ENCODE data around the gene JAZF1.

The JAZF1 gene

DNA sequence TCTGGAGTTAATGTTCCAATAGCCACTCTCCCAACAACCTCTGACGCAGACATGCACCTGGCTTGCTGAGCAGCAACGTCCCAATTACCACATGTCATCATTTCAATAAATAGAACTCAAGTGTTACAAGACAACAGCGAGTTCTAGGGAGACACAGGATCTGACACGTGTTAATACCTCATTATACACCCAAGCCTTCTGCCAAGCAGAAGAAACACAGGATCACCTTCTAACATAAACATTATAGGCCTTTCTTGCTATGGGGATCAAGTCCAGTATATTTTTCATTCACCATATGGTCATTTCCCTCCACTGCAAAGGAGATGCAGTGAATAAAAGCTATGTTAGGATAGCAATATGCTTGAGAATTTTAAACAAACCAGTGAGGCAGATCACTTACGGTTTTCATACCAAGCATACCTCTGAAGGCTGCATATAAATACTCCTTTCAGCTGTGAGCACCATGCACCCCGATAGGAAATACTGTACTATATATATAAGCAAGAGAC is 74.2 kb downstream of the JAZF1 start:
- DNase-seq (ENCODE audit: low spot score): peak; percentile 16

DNA sequence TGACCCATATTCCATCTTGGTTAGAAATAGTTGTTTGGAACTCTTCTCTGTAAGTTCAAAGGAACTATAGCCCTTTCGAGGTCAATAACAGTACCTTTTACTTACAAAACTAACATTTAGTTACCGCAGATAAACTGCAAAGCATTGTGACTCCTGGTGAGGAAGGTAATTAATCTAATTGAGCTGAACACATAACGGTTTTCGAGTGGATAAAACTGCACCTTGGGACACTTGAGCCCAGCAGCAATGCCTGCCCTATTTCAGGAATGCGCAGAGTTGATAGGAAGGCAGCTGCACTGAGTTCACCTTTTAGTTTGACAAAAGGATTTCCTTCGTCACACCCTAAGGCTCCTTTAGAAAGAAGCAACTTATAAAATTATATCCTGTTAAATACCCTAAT is 75.4 kb downstream of the JAZF1 start:
- no peak for DNase-seq (ENCODE audit: low spot score)

DNA sequence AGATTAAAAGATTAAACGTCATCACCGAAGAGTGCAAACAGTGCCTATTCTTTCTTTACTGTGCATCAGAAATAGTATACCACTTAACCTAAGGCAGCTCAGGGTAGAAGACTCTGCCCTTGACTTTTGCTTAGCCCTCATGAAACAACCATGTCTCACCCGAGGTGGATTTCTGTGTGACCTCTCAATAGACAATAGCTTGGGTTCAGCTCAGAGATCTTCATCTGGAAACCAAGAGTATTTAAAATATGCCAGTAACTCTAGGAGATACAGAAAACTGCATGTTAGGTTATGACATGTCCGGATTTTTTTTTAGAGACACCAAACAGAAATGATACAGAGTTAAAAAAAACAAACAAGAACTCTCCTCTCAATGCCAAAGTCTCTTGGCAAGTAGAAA is 75.8 kb downstream of the JAZF1 start:
- DNase-seq (ENCODE audit: low spot score): no peak

DNA sequence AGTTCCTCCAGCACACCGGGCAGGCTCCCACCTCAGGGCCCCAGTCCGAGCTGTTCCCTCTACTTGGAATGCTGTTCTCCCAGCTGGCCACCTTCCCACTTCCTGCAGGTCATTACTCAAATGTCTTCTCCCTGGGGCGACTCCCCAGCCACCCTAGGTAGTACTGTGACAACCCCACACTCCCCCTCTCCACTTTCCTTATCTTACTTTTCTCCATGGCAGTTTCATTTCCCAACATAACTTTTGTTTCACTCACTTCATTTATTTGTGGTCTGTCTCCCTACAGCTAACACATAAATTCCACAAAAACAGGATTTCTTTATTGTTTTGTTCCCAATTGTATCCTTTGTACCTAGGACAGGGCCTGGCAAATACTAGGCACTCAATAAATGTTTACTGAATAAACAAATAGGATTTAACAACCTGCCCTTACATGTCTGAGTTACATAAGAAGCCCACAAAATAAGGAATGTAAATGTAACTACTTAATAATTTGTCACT is 76.5 kb downstream of the JAZF1 start:
- peak; percentile 13 for DNase-seq (ENCODE audit: low spot score)

DNA sequence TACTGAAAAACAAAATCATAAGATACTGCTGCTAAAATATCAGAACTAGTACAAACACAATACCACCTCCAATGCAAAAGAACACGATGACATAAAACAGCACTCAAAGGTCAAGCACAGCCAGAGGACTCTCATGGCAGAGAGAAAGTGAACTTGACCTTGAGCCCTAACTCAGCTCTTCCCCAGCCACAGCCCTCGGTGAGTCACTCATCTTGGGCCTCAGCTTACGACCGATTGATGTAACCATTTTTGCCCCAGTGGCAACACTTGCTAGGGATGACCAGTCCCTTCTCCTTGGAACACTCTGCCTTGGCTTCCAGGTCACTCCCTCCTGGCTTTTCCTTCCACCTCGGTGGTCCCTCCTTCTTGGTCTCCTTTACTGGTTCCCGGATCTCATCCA is 77.8 kb downstream of the JAZF1 start:
- DNase-seq (ENCODE audit: low spot score): peak; percentile 31

DNA sequence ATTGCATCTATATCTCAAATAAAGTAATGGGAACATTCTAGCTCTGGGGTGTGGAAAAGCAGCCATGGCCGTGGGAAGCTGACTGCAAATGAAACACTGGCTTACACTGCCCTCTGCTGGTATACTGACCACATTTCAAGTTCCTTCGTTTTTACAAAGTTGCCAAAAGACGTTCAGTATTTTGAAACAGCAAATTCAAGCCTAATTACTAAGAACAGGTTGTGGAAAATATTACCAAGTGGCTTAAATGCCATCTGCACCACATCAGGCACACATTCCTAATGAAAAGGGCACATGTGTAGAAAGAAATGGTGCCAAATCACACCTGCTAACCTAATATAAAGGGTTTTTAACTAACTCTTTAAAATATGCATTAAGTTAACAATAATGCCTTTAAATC is 83.9 kb downstream of the JAZF1 start:
- peak; percentile 59 for DNase-seq (ENCODE audit: low spot score)

DNA sequence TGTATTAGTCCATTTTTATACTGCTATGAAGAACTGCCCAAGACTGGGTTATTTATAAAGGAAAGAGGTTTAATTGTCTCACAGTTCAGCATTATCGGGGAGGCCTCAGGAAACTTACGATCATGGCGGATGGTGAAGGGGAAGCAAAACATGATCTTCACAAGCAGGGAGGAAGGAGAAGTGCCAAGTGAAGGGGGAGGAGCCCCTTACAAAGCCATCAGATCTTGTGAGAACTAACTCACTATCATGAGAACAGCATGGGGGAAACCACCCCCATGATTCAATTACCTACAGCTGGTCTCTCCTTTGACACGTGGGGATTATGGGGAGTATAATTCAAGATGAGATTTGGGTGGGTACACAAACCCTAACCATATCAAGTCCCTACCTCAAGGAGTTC is 85.4 kb downstream of the JAZF1 start:
- no peak for DNase-seq (ENCODE audit: low spot score)

DNA sequence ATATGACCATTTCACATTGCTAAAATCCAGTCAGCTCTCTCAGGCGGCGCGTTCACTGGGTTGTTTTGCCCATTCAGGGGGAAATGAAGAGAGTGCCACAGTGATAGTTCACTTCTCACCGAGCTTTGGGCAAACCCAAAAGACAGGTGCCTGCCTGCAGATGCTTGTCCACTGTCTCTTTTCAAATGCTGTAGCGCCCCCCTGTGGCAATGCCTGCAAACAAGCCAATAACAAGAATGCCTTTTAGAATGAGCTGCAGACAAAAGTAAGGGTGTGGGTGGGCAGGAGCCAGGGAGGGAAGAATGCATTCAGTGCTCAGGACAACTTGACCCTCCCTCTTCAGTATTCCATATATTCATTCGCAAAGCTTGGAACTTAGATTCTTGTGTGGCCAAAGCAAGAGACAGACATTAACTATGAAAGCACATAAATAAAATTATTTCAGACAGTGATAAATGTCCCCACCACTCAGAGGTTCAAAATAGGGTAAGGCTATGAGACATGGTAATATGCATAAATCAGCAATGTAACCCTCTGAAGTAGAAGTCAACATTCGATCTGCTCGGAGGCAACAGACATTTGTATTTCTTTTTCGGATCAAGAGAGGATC is 86.9 kb downstream of the JAZF1 start:
- peak; percentile 71 for DNase-seq (ENCODE audit: low spot score)

DNA sequence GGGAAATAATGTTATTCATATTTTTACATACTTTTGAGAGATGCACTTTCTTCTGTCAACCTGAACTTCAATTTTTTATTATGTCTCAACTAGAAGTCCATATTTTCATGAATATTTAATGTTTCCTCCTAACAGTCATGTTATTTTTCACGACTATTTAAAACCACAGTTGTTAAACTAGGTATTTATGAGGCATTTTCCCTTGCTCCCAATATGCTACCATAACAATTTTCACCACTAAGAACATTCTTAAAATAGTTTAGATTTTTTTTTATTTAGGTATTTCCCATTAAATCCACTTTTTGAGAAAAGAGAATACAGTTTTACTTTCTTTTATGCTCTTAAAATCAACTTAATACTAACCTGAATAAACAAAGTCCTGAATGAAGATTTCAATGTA is 89.4 kb downstream of the JAZF1 start:
- no peak for DNase-seq (ENCODE audit: low spot score)

DNA sequence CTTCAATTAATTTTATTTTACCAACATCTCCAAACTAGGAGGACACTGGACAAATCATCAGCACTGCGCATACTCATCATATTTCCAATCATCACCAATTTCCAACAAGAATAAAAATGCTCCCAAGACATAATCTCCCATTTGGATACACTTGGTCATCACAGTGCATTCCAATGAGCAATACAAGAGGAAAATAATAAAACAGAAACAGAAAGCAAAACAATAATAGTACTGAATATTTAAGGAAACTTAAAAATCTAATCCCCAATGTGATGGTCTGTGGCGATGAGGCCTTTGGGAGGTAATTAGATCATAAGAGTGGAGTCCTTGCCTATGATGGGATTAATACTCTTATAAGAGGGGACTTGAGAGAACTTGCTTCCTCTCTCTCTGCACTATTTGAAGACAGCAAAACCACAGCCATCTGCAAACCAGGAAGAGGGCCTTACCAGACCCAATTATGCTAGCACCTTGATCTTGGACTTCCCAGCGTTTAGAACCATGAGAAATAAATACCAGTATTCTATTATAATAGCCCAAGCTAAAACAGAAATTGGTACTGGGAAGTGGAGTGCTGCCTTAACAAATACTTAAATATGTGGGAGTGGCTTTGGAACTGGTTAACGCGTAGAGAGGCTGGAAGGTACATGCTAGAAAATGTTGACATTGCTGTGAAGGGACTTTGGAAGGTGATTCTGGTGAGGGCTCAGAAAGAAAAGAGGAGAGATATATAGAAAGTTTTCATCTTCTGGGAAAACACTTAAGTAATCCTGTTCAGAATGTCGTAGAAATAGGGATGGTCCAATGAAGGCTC is 91.5 kb downstream of the JAZF1 start:
- DNase-seq (ENCODE audit: low spot score): no peak

DNA sequence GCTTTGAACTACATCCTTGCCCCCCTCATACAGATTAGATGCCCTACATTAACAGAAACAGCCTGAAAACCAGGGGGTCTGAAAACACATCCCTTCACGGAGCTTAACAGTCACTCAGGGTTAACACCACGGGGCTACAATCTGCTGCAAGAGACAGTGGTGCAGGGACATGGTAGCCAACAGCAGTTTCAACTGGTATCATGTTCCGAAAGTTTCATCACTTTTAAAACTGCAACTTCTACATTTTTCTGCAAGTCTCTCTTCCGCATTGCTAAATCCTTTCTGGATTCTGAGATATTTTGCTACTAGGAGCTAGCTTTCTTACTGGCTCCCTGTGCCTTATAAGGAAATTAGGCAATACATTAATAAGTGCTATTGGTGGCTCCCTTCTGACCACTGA is 92.6 kb downstream of the JAZF1 start:
- no peak for DNase-seq (ENCODE audit: low spot score)

DNA sequence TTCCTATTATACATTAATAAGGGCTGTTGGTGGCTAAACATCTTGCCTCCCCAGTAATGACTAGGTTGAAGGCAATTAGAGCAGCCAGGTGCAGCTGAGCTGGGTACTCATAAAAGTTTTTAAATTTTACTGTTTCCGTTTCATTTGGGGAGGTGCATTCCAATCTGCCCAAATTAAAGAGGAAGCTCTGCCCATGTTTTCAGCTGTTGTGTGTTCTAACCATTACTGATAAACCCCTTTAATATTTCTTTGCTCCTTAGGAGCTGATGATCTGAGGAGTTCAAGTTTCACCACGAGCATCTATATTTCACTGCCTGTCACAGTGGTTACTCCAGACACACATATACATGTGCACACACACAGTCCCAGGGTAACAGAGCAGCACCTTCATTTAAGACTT is 94.4 kb downstream of the JAZF1 start:
- DNase-seq (ENCODE audit: low spot score): no peak

DNA sequence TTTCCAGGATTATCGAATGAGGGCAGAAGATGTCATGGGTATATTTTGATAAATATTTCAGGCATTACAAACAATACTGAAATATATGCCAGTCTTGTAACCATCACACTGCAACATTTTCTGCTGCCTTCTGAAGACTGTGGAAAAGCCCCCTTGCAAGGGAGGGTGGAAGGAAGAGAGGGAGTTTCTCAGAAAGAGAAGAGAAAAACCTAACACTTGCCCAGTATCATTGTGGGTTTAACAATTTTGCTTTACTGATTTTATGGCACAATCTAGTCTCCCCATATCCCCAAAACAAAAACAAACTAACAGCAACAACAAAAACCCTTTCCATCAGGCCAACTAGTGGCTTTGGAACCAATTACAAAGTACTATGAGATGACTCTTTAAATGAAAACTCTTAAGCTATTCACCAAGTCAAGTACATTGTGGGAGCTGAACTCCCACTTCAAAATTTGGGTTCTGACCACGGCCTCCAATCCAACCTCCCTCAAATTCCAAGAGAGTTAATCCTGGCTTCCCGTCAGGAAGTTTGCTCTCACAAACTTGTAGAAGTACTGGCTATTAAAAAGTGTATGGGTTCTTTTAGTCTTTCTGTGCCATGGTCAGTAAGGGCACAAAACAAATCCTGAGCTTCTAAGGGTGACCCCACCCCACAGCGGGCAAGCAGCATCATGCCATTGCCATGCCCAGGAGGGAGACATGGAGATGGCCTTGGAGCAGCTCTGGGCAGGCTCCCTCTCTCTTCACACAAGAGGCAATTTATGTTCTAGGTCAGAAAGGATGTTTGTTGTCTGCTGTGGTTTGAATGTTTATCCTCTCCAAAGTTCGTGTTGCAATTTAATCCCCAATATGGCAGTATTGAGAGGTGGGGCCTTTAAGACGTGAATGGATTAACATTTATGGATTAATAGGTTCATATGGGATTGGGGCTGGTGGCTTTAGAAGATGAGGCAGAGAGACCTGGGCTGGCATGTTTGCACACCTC is 96.3 kb downstream of the JAZF1 start:
- DNase-seq (ENCODE audit: low spot score): no peak

DNA sequence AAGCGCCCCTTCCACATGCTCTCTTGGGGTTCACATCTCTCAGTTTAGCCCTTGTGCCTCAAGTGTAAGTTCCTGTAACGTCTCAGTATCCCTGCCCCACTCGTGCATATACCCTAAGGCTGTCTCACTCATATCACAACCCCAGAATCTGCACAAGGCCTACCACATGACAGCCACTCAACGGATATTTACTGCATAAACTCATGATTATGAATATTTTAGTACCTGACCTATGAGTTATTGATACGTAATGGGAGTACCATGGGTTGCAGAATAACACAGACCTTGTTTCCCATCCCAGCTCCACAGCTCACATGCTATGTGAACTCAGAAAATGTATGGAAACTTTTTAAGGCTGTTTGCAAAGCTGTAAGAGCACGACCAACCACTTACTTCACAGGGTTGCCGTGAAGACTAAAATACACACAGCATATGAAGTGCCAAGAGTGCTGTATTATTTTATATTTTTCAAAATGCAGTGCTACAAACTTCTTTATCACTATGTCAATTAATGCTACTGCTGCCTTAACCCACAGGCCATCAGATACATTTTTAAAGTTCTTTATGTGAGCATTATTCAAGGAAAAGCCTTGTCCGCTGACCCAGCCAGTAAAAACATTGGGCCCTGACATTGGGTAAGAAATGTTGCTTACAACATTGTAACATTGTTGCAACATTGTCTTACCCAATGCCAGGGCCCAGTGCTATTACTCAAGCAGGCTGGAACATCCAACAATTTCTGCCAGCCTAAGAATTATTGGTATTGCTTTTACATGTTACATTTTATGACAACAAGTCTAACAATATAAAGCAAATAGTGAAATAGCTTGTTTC is 97.2 kb downstream of the JAZF1 start:
- no peak for DNase-seq (ENCODE audit: low spot score)

DNA sequence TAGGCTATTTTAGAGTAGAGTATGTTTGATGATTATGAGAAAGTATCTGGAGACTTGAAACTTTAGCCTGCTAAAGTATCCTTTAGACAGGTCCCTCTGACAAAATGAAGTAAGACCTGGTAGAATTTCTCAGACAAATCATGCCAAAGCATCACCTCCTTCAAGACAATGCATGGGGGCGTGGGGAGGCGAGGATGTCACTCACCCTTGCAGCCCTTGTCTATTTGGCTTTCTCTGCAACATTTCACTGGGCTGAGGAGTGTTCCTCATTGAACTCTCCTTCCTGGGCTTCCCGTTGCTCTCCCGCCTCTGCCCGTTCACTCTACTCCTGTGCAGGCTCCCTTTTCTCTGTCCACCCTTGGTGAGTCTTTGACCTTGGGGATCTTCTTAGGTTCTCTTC is 98.5 kb downstream of the JAZF1 start:
- no peak for DNase-seq (ENCODE audit: low spot score)

DNA sequence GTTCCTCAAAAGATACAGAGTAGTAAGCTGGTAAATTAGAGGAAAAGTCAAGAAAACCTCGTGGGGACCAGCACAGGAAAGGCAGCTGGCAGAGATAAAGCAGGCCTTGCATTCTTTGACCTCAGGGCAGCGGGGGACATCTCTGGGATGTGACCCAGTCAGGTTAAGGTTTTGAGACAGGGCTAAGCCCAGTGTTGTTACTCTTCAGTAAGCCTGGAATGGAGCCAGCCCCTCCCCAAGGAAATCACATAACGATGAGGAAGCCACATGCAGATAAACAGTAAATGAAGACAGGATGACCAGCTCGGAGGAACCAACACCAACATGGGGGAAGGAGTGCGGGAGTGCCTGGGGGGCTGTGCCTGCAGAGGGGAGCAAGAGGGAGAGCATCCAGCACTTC is 99.6 kb downstream of the JAZF1 start:
- DNase-seq (ENCODE audit: low spot score): peak; percentile 20

DNA sequence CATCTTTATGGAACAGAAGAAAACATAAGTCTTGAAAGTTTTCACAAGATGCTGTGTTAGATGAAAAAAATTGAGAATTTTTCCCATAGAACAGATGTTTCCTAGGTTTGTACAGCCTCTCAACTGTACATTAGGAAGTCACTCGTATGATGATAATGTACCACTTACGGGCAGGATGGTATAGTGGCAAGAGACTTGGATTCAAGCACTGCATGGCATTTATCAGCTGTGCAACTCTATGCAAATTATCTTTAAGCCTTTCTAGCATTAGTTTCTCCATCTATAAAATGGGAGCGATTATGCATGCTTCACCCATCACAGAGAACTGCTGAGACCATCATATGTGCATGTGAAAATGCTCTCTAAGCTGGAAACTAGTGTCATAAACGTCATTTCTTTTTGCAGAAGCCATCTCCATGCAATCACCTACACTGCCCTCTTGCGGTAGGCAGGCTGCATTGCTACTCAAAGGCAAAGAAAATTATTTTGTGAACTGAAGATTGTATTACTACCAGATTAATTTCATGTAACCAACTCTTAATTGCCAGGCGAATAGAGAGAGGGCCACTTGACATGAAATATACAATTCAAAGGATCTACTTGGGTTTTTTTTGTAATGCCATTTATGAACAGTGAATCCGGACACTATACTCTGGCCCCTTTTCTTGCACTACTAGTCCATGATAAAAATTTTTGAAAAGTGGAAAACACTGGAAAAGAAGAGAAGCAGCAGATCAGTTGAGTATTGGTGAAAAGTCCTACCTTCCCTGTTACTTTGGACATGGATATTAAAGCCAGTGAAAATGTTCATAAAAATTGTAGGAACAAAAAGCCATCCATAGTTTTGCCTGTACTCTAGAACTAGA is 102.3 kb downstream of the JAZF1 start:
- DNase-seq (ENCODE audit: low spot score): peak; percentile 55

DNA sequence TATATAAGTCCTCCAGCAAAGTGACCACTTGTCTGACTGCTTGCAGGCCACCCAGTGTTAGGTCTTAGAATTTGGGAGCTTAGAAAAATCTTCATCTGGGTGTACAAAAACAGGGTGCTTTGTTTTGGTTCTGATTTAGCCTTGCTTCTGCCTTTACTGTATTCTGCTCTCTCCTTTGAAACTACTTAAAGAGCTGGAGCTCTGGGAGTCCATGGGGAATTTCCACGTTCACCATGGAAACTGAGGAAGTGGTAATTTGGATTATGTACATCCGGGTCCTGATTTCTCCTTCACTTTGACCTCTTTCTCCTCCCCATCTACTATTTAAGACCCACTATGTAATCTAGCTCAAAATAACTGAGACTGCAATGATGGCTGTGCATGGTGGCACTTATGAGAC is 103.0 kb downstream of the JAZF1 start:
- no peak for DNase-seq (ENCODE audit: low spot score)

DNA sequence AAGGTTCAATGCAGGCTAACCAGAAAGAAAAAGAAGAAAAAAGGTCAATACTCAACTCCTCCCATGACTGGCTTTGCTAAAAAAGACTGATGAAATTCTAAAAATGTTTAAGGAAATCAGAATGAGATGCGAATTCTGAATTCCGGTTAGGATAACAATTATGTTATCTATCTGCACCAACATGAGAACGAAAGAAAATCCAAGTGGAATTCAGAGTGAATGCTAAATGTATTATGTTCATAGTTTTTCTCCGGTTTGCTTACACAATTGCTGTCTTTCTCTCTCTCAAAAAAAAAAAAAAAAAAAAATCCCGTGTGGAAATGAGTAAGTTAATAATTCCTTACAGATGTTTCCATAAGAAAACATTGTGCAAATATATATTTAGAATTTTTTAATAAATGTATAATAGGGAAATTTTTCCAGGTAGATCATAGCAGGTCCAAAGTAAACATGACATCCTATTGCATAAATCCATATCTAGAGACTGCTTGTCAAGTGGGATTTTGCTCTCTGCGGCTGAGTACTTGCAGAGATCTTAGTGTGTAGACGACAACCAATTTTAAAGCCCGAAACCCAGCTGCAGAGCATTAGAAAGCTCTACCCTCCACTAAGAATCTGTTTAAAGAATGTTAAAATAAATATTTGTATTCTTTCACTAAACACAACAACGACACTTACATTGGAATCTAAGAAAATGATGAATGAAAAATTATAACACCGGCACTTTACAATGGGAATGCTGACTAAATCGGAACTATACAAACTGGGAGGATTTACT is 104.0 kb downstream of the JAZF1 start:
- no peak for DNase-seq (ENCODE audit: low spot score)

Measured in kidney tubule cell (primary cell).